Measurements from ENCODE around the gene EYA4.
"Not testable (repeated sequence)": the region's sequence is repeated elsewhere in the genome, so short reads cannot be mapped to it uniquely, and the experiment has no call there.

Gene EYA4

GRCh38 chr6:133355922-133356321, 114.8 kb downstream of the EYA4 start:
- DNase-seq (ENCODE audit: low read depth) = no peak

GRCh38 chr6:133358574-133359150, 117.5 kb downstream of the EYA4 start:
- no peak for DNase-seq (ENCODE audit: low read depth)

GRCh38 chr6:133359256-133359655, 118.1 kb downstream of the EYA4 start:
- no peak for DNase-seq (ENCODE audit: low read depth)

- DNase-seq (ENCODE audit: low read depth) = no peak
Observed at GRCh38 chr6:133359760-133360159, 118.6 kb downstream of the EYA4 start.

GRCh38 chr6:133360194-133360593, 119.0 kb downstream of the EYA4 start:
- no peak for DNase-seq (ENCODE audit: low read depth)

- no peak for DNase-seq (ENCODE audit: low read depth)
Observed at GRCh38 chr6:133362813-133363212, 121.7 kb downstream of the EYA4 start.

GRCh38 chr6:133368664-133369063, 127.5 kb downstream of the EYA4 start:
- no peak for DNase-seq (ENCODE audit: low read depth)

- DNase-seq (ENCODE audit: low read depth) = no peak
Observed at GRCh38 chr6:133369773-133370272, 128.7 kb downstream of the EYA4 start.

- DNase-seq (ENCODE audit: low read depth) = no peak
Observed at GRCh38 chr6:133376743-133377142, 135.6 kb downstream of the EYA4 start.

- no peak for DNase-seq (ENCODE audit: low read depth)
Observed at GRCh38 chr6:133377219-133377618, 136.1 kb downstream of the EYA4 start.

- DNase-seq (ENCODE audit: low read depth) = no peak
Observed at GRCh38 chr6:133380047-133380446, 138.9 kb downstream of the EYA4 start.

- no peak for DNase-seq (ENCODE audit: low read depth)
Observed at GRCh38 chr6:133380723-133381122, 139.6 kb downstream of the EYA4 start.

GRCh38 chr6:133388731-133389130, 147.6 kb downstream of the EYA4 start:
- DNase-seq (ENCODE audit: low read depth) = no peak

GRCh38 chr6:133390168-133390567, 149.0 kb downstream of the EYA4 start:
- no peak for DNase-seq (ENCODE audit: low read depth)

- DNase-seq (ENCODE audit: low read depth) = no peak
Observed at GRCh38 chr6:133392015-133392414, 150.9 kb downstream of the EYA4 start.

GRCh38 chr6:133392641-133393040, 151.5 kb downstream of the EYA4 start:
- DNase-seq (ENCODE audit: low read depth) = no peak

GRCh38 chr6:133393891-133394290, 152.7 kb downstream of the EYA4 start:
- no peak for DNase-seq (ENCODE audit: low read depth)

GRCh38 chr6:133394630-133395029, 153.5 kb downstream of the EYA4 start:
- no peak for DNase-seq (ENCODE audit: low read depth)

GRCh38 chr6:133396233-133396983, 155.3 kb downstream of the EYA4 start:
- no peak for DNase-seq (ENCODE audit: low read depth)

- no peak for DNase-seq (ENCODE audit: low read depth)
Observed at GRCh38 chr6:133396984-133397348, 155.8 kb downstream of the EYA4 start.

- DNase-seq (ENCODE audit: low read depth) = not testable (repeated sequence)
Observed at GRCh38 chr6:133397601-133398000, 156.4 kb downstream of the EYA4 start.

- no peak for DNase-seq (ENCODE audit: low read depth)
Observed at GRCh38 chr6:133399426-133399825, 158.3 kb downstream of the EYA4 start.

GRCh38 chr6:133404151-133404550, 163.0 kb downstream of the EYA4 start:
- DNase-seq (ENCODE audit: low read depth) = no peak

GRCh38 chr6:133404728-133405127, 163.6 kb downstream of the EYA4 start:
- no peak for DNase-seq (ENCODE audit: low read depth)
